ENCODE results near the gene MARK1.

- no peak for TF ChIP-seq POLR2AphosphoS5 (IDR thresholded peaks at IDR 0.05)
- TF ChIP-seq, protein P1, sequence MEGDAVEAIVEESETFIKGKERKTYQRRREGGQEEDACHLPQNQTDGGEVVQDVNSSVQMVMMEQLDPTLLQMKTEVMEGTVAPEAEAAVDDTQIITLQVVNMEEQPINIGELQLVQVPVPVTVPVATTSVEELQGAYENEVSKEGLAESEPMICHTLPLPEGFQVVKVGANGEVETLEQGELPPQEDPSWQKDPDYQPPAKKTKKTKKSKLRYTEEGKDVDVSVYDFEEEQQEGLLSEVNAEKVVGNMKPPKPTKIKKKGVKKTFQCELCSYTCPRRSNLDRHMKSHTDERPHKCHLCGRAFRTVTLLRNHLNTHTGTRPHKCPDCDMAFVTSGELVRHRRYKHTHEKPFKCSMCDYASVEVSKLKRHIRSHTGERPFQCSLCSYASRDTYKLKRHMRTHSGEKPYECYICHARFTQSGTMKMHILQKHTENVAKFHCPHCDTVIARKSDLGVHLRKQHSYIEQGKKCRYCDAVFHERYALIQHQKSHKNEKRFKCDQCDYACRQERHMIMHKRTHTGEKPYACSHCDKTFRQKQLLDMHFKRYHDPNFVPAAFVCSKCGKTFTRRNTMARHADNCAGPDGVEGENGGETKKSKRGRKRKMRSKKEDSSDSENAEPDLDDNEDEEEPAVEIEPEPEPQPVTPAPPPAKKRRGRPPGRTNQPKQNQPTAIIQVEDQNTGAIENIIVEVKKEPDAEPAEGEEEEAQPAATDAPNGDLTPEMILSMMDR (IDR thresholded peaks at IDR 0.05): no peak
Observed at GRCh38 chr1:220485131-220485530, 42.8 kb upstream of the MARK1 start.
